Thoracic aorta (tissue), 2 donors: ENCODE data around the gene SNORC. TPM values are rescaled to one million over a fixed set of nuclear protein-coding genes. Genes with fewer than 3 reads are reported as not detected.

ENCODE experiments used
- ATAC-seq: fragments of 150-250 bp; one replicate; pipeline ENCODE4 v1.8.0; 2017; ENCODE audit warnings: low read depth; ENCODE audit not compliant: insufficient number of reproducible peaks, low FRiP score
- DNase-seq: peaks from one replicate; pipeline ENCODE4 v3.0.0-alpha.2; 2020; ENCODE audit warnings: low spot score
- H3K27ac ChIP-seq, 2 donors: fragments of 200-600 bp; sonication (generic); 1 replicate in 1 of 2; 2 replicates in 1 of 2; pipeline ENCODE4 v1.5.1; 2016; ENCODE audit warnings: mild to moderate bottlenecking in 2 of 2, moderate library complexity in 2 of 2
- H3K27me3 ChIP-seq: fragments of 200-600 bp; sonication (generic); replicated peaks from 2 replicates; pipeline ENCODE4 v1.6.0; 2016; ENCODE audit warnings: mild to moderate bottlenecking; ENCODE audit not compliant: insufficient read depth
- H3K36me3 ChIP-seq: fragments of 200-600 bp; sonication (generic); one replicate; pipeline ENCODE4 v1.5.1; 2016
- H3K4me1 ChIP-seq, 2 donors: fragments of 200-600 bp; sonication (generic); 1 replicate in 1 of 2; 2 replicates in 1 of 2; pipeline versions ENCODE4 v1.5.1 to v1.6.0; 2016; ENCODE audit warnings: low read depth in 2 of 2, mild to moderate bottlenecking in 1 of 2; ENCODE audit not compliant: control insufficient read depth in 1 of 2
- H3K4me3 ChIP-seq: fragments of 200-600 bp; sonication (generic); 2 replicates; pipeline ENCODE4 v1.5.1; 2016; ENCODE audit warnings: mild to moderate bottlenecking
- H3K9me3 ChIP-seq: fragments of 200-600 bp; sonication (generic); 2 replicates; pipeline ENCODE4 v1.5.1; 2016
- CTCF ChIP-seq: fragments of 200-600 bp; sonication (generic); IDR thresholded peaks from one replicate; pipeline ENCODE4 v1.5.1; 2019; ENCODE audit warnings: antibody characterized with exemption
- total RNA-seq, 2 donors: library from RNA; depleted of rRNA; stranded (reverse); fragments of >200 nt; gene quantifications; one replicate each; pipeline versions ENCODE4 v1.1.0 to v1.2.3, GENCODE V29; 2016

The SNORC gene
- total RNA-seq, 2 donors from 2014 or later = 0.41 to 0.63 TPM

GRCh38 chr2:232894746-232895145 is 24.7 kb downstream of the SNORC start:
- ATAC-seq (no peak), DNase-seq (no peak)
- Histone ChIP-seq H3K27me3 (no peaks in the 10 kb centered on the region), H3K4me1 (peaks cover 0 to 7% of the 10 kb centered on the region in 2 donors), H3K4me3 (no peak overlapping the region), H3K9me3 (no peaks in the 10 kb centered on the region), H3K27ac (no peak overlapping the region), H3K36me3 (no peaks in the 10 kb centered on the region)
- no peak for TF ChIP-seq CTCF

- Histone ChIP-seq H3K4me1 (peaks cover 0 to 3% of the 10 kb centered on the region in 2 donors), H3K27ac (no peak overlapping the region), H3K4me3 (no peak overlapping the region), H3K27me3 (no peaks in the 10 kb centered on the region), H3K9me3 (no peaks in the 10 kb centered on the region), H3K36me3 (no peaks in the 10 kb centered on the region)
- ATAC-seq (no peak), DNase-seq (no peak)
- no peak for TF ChIP-seq CTCF
Measured at GRCh38 chr2:232896111-232896510, 26.0 kb downstream of the SNORC start.

GRCh38 chr2:232896720-232897597 is 26.9 kb downstream of the SNORC start:
- ATAC-seq = no peak
- no peaks in the 10 kb centered on the region for H3K9me3 ChIP-seq
- TF ChIP-seq CTCF = no peak
- H3K27ac ChIP-seq = no peak overlapping the region
- no peak for DNase-seq
- no peak overlapping the region for H3K4me3 ChIP-seq
- H3K36me3 ChIP-seq = no peaks in the 10 kb centered on the region
- no peaks in the 10 kb centered on the region for H3K27me3 ChIP-seq
- no peaks in the 10 kb centered on the region for H3K4me1 ChIP-seq

- Histone ChIP-seq H3K4me3 (no peak overlapping the region), H3K27ac (no peak overlapping the region), H3K27me3 (no peaks in the 10 kb centered on the region), H3K9me3 (no peaks in the 10 kb centered on the region), H3K36me3 (no peaks in the 10 kb centered on the region), H3K4me1 (no peaks in the 10 kb centered on the region)
- ATAC-seq (no peak), DNase-seq (no peak)
- no peak for TF ChIP-seq CTCF
Measured at GRCh38 chr2:232897598-232898408, 27.7 kb downstream of the SNORC start.
